ENCODE data around the gene NQO2. TPM values are rescaled to one million over a fixed set of nuclear protein-coding genes. Genes with fewer than 3 reads are reported as not detected.

The NQO2 gene
- total and polyA plus RNA-seq, 7 donors: 42.8 to 201 (median 119) TPM

DNA sequence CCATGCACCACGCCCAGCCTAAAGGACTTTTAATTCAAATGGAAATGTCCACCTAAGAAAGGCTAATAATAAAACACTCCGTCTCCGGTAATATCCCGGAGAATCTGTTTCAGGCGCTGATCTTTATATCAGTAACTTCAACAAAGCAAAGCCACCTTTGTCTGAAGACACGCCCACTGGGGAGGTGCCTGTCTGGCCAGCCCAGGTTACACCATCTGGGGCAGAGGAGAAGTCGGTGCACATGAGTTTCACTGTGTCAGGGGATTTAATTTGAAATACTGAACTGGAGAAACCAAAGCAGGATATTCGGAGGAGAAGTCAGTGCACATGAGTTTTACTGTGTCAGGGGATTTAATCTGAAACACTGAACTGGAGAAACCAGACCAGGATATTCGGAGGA is 37.7 kb upstream of the NQO2 start:
- H3K27ac ChIP-seq: no peak overlapping the region
- H3K9me3 ChIP-seq: no peaks in the 10 kb centered on the region
- no peaks in the 10 kb centered on the region for H3K27me3 ChIP-seq (ENCODE audit: insufficient read depth in 3 of 3, low read length in 2 of 3)
- WGBS, 3 donors: 75 to 87% (median 77%) methylated on average over 9 of the region's 9 CpGs
- H3K4me1 ChIP-seq: peaks cover 45% of the 10 kb centered on the region
- ATAC-seq (no peak), DNase-seq (no peak)
- no peak overlapping the region for H3K4me3 ChIP-seq
- peaks cover 0 to 4% of the 10 kb centered on the region in 2 donors for H3K36me3 ChIP-seq (ENCODE audit: insufficient read depth in 1 of 2, low read depth in 1 of 2)
- intact Hi-C loops (cut with DNase I): no loop called here
- TF ChIP-seq, protein P1, sequence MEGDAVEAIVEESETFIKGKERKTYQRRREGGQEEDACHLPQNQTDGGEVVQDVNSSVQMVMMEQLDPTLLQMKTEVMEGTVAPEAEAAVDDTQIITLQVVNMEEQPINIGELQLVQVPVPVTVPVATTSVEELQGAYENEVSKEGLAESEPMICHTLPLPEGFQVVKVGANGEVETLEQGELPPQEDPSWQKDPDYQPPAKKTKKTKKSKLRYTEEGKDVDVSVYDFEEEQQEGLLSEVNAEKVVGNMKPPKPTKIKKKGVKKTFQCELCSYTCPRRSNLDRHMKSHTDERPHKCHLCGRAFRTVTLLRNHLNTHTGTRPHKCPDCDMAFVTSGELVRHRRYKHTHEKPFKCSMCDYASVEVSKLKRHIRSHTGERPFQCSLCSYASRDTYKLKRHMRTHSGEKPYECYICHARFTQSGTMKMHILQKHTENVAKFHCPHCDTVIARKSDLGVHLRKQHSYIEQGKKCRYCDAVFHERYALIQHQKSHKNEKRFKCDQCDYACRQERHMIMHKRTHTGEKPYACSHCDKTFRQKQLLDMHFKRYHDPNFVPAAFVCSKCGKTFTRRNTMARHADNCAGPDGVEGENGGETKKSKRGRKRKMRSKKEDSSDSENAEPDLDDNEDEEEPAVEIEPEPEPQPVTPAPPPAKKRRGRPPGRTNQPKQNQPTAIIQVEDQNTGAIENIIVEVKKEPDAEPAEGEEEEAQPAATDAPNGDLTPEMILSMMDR (IDR thresholded peaks at IDR 0.05): no peak

DNA sequence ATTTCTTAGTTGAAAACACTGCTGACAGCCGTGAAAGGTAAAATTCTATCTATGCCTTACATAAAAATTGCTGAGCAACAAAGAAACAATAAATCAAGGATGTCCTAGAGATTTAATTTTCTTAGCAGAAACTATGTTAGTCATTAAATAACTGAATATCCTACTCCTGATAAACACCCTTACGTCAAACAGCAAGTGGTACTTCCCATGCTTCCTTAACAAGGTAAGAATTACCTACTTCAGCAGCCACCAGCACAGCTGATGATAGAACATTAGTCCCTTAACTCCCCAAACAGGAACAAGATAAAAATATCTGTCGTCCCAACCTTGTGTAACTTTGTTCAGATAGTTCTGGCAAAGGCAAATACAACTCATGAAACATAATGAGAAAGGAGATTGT is 37.1 kb upstream of the NQO2 start:
- Histone ChIP-seq H3K27ac (no peak overlapping the region), H3K4me1 (peaks cover 38% of the 10 kb centered on the region), H3K36me3 (ENCODE audit: insufficient read depth in 1 of 2, low read depth in 1 of 2) (peaks cover 0 to 4% of the 10 kb centered on the region in 2 donors), H3K9me3 (no peaks in the 10 kb centered on the region), H3K4me3 (no peak overlapping the region), H3K27me3 (ENCODE audit: insufficient read depth in 3 of 3, low read length in 2 of 3) (no peaks in the 10 kb centered on the region)
- peak in 2 of 4 donors; percentile 40 to 68 for ATAC-seq
- intact Hi-C loops (cut with DNase I): no loop called here
- WGBS, 3 donors: 50 to 64% (median 56%) methylated on average over 3 of the region's 3 CpGs
- no peak for DNase-seq
- TF ChIP-seq, protein P1 (IDR thresholded peaks at IDR 0.05): no peak

DNA sequence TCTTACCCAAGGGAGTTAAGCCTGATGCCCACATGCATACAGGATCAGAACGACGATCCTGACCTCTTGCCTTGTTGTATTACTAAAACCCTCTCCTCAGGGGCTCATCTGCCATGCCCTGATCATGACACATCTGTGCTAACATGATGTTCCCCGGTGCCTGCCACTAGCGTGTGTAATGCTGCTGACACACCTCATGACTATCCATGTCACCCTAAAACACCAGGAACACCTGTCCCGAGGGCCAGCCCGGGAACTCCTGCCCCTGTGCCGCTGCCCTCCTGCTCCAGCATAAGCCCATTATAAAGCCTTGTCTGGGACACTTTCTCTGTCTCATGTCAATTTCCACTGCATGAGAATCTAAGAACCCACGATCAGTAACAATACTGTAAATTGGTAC is 35.9 kb upstream of the NQO2 start:
- TF ChIP-seq, protein P1 (IDR thresholded peaks at IDR 0.05): no peak
- ATAC-seq (peak in 3 of 4 donors; percentile 59 to 74 (median 72)), DNase-seq (no peak)
- 72 to 80% (median 79%) methylated on average over 8 of the region's 8 CpGs for WGBS, 3 donors
- Histone ChIP-seq H3K36me3 (ENCODE audit: insufficient read depth in 1 of 2, low read depth in 1 of 2) (peaks cover 0 to 4% of the 10 kb centered on the region in 2 donors), H3K27me3 (ENCODE audit: insufficient read depth in 3 of 3, low read length in 2 of 3) (no peaks in the 10 kb centered on the region), H3K4me1 (peaks cover 27% of the 10 kb centered on the region), H3K27ac (no peak overlapping the region), H3K4me3 (no peak overlapping the region), H3K9me3 (no peaks in the 10 kb centered on the region)
- intact Hi-C loops (cut with DNase I): no loop called here

DNA sequence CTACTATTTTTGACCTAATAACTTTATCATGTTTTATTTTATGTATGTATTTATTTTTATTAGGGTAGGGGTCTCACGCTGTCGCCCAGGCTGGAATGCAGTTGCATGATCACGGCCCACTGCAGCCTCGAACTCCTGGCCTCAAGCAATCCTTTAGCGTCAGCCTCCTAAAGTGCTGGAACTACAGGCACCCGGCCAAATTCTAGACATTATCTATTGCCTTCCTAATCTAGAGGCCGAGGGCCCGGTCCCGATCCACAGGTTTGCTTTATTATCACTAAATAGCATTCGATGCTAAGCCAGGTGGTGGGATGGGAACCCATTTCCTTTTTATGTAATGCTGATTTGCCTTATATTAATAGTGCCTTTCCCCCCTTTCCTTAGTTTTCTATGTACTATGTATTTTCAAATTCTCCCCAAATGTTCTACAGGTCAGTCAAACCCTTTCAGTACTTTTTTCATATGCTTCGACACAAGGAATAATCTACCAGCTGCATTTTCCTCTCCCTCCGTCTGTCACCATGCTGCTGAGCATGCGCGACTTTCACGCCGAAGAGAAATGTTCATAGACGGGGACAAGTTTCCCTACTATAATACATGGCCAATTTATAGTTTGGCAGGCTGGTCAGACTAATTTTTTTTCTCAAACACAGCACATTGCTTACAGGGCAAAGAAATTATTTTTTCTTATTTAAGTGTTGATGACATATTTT is 34.7 kb upstream of the NQO2 start:
- peaks cover 0 to 4% of the 10 kb centered on the region in 2 donors for H3K36me3 ChIP-seq (ENCODE audit: insufficient read depth in 1 of 2, low read depth in 1 of 2)
- H3K27ac ChIP-seq: no peak overlapping the region
- H3K4me1 ChIP-seq: peaks cover 30% of the 10 kb centered on the region
- no peaks in the 10 kb centered on the region for H3K9me3 ChIP-seq
- no peaks in the 10 kb centered on the region for H3K27me3 ChIP-seq (ENCODE audit: insufficient read depth in 3 of 3, low read length in 2 of 3)
- DNase-seq (no peak), ATAC-seq (no peak)
- TF ChIP-seq, protein P1 (IDR thresholded peaks at IDR 0.05): no peak
- H3K4me3 ChIP-seq: no peak overlapping the region
- intact Hi-C loops (cut with DNase I): no loop called here
- 88 to 91% (median 88%) methylated on average over 17 of the region's 17 CpGs for WGBS, 3 donors

DNA sequence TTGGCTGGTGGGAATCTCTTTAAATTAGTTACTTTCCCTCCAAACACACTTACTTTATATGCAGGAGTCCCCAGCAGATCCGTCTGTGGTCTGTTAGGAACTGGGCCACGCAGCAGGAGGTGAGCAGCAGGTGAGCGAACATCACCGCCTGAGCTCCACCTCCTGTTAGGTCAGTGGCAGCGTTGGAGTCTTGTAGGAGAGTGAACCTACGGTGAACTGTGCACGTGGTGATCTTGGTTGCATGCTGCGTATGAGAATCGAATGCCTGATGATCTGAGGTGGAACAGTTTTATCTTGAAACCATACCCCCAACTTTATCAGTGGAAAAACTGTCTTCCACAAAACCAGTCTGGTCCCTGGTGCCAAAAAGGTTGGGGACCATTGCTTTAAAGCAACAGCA is 33.3 kb upstream of the NQO2 start:
- peaks cover 0 to 4% of the 10 kb centered on the region in 2 donors for H3K36me3 ChIP-seq (ENCODE audit: insufficient read depth in 1 of 2, low read depth in 1 of 2)
- WGBS, 3 donors: 79 to 81% (median 81%) methylated on average over 9 of the region's 9 CpGs
- no peak overlapping the region for H3K27ac ChIP-seq
- intact Hi-C loops (cut with DNase I): no loop called here
- H3K4me3 ChIP-seq: no peak overlapping the region
- TF ChIP-seq, protein P1 (IDR thresholded peaks at IDR 0.05): no peak
- no peaks in the 10 kb centered on the region for H3K27me3 ChIP-seq (ENCODE audit: insufficient read depth in 3 of 3, low read length in 2 of 3)
- DNase-seq: no peak
- ATAC-seq: no peak
- H3K4me1 ChIP-seq: peaks cover 30% of the 10 kb centered on the region
- H3K9me3 ChIP-seq: no peaks in the 10 kb centered on the region
